Liver (tissue), 9 donors: ENCODE measurements around the gene ZBP1. TPM values are rescaled to one million over a fixed set of nuclear protein-coding genes. Genes with fewer than 3 reads are reported as not detected.
A peak's percentile ranks its signal among the peaks of the same experiment; 100 is the strongest.

Experiments used
- DNase-seq: peaks from one replicate; pipeline ENCODE4 v3.0.0-alpha.2; 2017; ENCODE audit warnings: low spot score
- H3K27ac ChIP-seq, 2 donors: one replicate each; pipeline ENCODE4 v1.7.0; 2013; ENCODE audit warnings: inconsistent platforms in 2 of 2, low read length in 2 of 2, control low read depth in 1 of 2, low read depth in 1 of 2, mild to moderate bottlenecking in 1 of 2
- H3K27me3 ChIP-seq, 4 donors: one replicate each; pipeline versions ENCODE4 v1.6.1 to v1.7.0; 2013; ENCODE audit warnings: low read length in 3 of 4, inconsistent platforms in 1 of 4, mild to moderate bottlenecking in 1 of 4, moderate library complexity in 1 of 4; ENCODE audit not compliant: control insufficient read depth in 4 of 4, insufficient read depth in 4 of 4
- H3K36me3 ChIP-seq, 4 donors: one replicate each; pipeline versions ENCODE4 v1.6.1 to v1.7.0; 2013; ENCODE audit warnings: low read length in 3 of 4, mild to moderate bottlenecking in 3 of 4, low read depth in 1 of 4, moderate library complexity in 1 of 4; ENCODE audit not compliant: control insufficient read depth in 4 of 4, insufficient read depth in 3 of 4
- H3K4me1 ChIP-seq, 4 donors: one replicate each; pipeline versions ENCODE4 v1.6.1 to v1.7.0; 2013; ENCODE audit warnings: low read length in 3 of 4, mild to moderate bottlenecking in 3 of 4, moderate library complexity in 1 of 4; ENCODE audit not compliant: control insufficient read depth in 4 of 4, insufficient read depth in 4 of 4
- H3K4me3 ChIP-seq, 3 donors: one replicate each; pipeline versions ENCODE4 v1.6.1 to v1.7.0; 2013; ENCODE audit warnings: low read length in 3 of 3, control low read depth in 1 of 3, low read depth in 1 of 3, mild to moderate bottlenecking in 1 of 3
- H3K9ac ChIP-seq, 2 donors: one replicate each; pipeline ENCODE4 v1.7.0; 2013; ENCODE audit warnings: low read length in 2 of 2, mild to moderate bottlenecking in 2 of 2, moderate library complexity in 2 of 2, control low read depth in 1 of 2, low read depth in 1 of 2
- H3K9me3 ChIP-seq, 4 donors: one replicate each; pipeline versions ENCODE4 v1.6.1 to v1.7.0; 2013; ENCODE audit warnings: low read length in 3 of 4; ENCODE audit not compliant: control insufficient read depth in 4 of 4
- ATF3 ChIP-seq: IDR thresholded peaks from 2 replicates; pipeline ENCODE4 v1.6.1; 2016; ENCODE audit warnings: antibody characterized with exemption
- EGR1 ChIP-seq, 2 donors: IDR thresholded peaks; 2 replicates each; pipeline ENCODE4 v1.6.1; 2016 to 2018; ENCODE audit warnings: antibody characterized with exemption in 2 of 2, low read depth in 2 of 2
- FOXA1 ChIP-seq: IDR thresholded peaks from 2 replicates; pipeline ENCODE4 v1.6.1; 2016; ENCODE audit warnings: antibody characterized with exemption
- FOXA2 ChIP-seq: IDR thresholded peaks from 2 replicates; pipeline ENCODE4 v1.6.1; 2016; ENCODE audit warnings: antibody characterized with exemption
- GABPA ChIP-seq, 2 donors: IDR thresholded peaks in 1 of 2; conservative IDR thresholded peaks in 1 of 2; 2 replicates each; pipeline ENCODE4 v1.6.1; 2016; ENCODE audit warnings: antibody characterized with exemption in 2 of 2, mild to moderate bottlenecking in 1 of 2, moderate library complexity in 1 of 2
- HNF4A ChIP-seq, 2 donors: conservative IDR thresholded peaks; 2 replicates each; pipeline ENCODE4 v1.6.1; 2016; ENCODE audit warnings: antibody characterized with exemption in 2 of 2, mild to moderate bottlenecking in 2 of 2
- HNF4G ChIP-seq: IDR thresholded peaks from 2 replicates; pipeline ENCODE4 v1.6.1; 2016; ENCODE audit warnings: antibody characterized with exemption
- JUND ChIP-seq, 2 donors: IDR thresholded peaks; 2 replicates each; pipeline ENCODE4 v1.6.1; 2016; ENCODE audit warnings: antibody characterized with exemption in 2 of 2
- NR2F2 ChIP-seq: IDR thresholded peaks from 2 replicates; pipeline ENCODE4 v1.6.1; 2016; ENCODE audit warnings: antibody characterized with exemption
- RAD21 ChIP-seq, 2 donors: IDR thresholded peaks; 2 replicates each; pipeline ENCODE4 v1.6.1; 2016; ENCODE audit warnings: antibody characterized with exemption in 2 of 2, mild to moderate bottlenecking in 2 of 2
- RXRA ChIP-seq, 2 donors: IDR thresholded peaks; 2 replicates each; pipeline ENCODE4 v1.6.1; 2017 to 2018; ENCODE audit warnings: antibody characterized with exemption in 2 of 2, mild to moderate bottlenecking in 1 of 2
- SP1 ChIP-seq: IDR thresholded peaks from 2 replicates; pipeline ENCODE4 v1.6.1; 2018; ENCODE audit warnings: antibody characterized with exemption, mild to moderate bottlenecking
- TAF1 ChIP-seq: conservative IDR thresholded peaks from 2 replicates; pipeline ENCODE4 v1.6.1; 2016; ENCODE audit warnings: antibody characterized with exemption, mild to moderate bottlenecking
- YY1 ChIP-seq: IDR thresholded peaks from 2 replicates; pipeline ENCODE4 v1.6.1; 2016; ENCODE audit warnings: antibody characterized with exemption, mild to moderate bottlenecking
- ZBTB33 ChIP-seq: IDR thresholded peaks from 2 replicates; pipeline ENCODE4 v1.6.1; 2016; ENCODE audit warnings: antibody characterized with exemption
- WGBS: extraction: QIAGEN DNeasy Blood & Tissue Kit; methylation state at CpG from one replicate; pipeline ENCODE4 v1.1.7; 2013; 5-methylcytosine and 5-hydroxymethylcytosine counted together
- polyA plus RNA-seq, 2 donors: library from polyadenylated mRNA; stranded (reverse) in 1 of 2; unstranded in 1 of 2; fragments of 200-250 nt in 1 of 2; fragments of >200 nt in 1 of 2; fragmentation: Nextera tagmentation in 1 of 2; extraction: Ambion mirVana in 1 of 2; gene quantifications; one replicate each; pipeline versions ENCODE4 v1.2.1 to v1.2.3, GENCODE V29; 2013 to 2015
- total RNA-seq, 2 donors: library from RNA; depleted of rRNA; stranded (reverse); fragments of >200 nt; gene quantifications; one replicate each; pipeline ENCODE4 v1.2.3, GENCODE V29; 2014
- TF ChIP-seq, protein P1 (sequence below): IDR thresholded peaks from 2 replicates; pipeline ENCODE4 v1.6.1; 2016; ENCODE audit warnings: antibody characterized with exemption, mild to moderate bottlenecking
- TF ChIP-seq, protein P2 (sequence below): IDR thresholded peaks from 2 replicates; pipeline ENCODE4 v1.6.1; 2016; ENCODE audit warnings: antibody characterized with exemption
- TF ChIP-seq, protein P3 (sequence below): fragments of 150-350 bp; IDR thresholded peaks from 2 replicates; pipeline ENCODE4 v1.5.1; 2017; ENCODE audit warnings: improper control_type of control experiment, low read depth, low read length; ENCODE audit not compliant: missing input control
- donor health status: healthy.
- donor health status: healthy.
- donor health status: healthy.
- donor health status: healthy.
- donor health status: healthy.

Gene ZBP1
- total and polyA plus RNA-seq, 4 donors, result 0.06 to 0.42 (median 0.13) TPM

DNA sequence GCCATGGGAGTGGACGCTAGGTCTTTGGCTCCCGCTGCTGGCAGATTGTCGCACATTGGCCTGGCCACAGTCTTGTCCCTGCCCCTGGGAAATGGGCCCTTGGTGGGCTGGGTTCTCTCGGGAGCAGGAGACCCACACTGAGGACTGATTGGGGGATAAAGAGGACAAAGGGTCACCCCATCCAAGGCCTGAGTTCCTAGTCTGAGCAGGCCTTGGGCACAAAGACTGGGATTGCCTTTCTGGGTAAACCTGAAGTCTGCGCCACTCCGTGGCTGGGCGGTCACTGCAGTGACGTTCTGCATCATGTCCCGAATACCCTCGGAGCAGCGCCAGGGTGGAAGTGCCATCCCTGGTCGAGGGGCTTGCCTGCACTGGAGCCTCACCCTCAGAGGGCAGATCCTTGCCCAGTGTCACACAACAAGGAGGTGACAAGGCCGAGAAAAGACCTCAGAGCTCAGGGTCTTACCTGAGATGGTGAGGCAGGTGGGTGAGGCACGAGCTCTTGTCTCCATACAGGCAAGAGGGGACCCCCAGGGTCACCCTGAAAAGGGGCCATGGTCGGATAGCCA lies 36.1 kb upstream of the ZBP1 start:
- no peaks in the 10 kb centered on the region for H3K36me3 ChIP-seq
- H3K4me3 ChIP-seq, result no peak overlapping the region
- no peaks in the 10 kb centered on the region for H3K9me3 ChIP-seq
- peak; percentile 30 for DNase-seq
- H3K27me3 ChIP-seq, result no peaks in the 10 kb centered on the region
- 79% methylated on average over 15 of the region's 15 CpGs for WGBS
- no peaks in the 10 kb centered on the region for H3K4me1 ChIP-seq
- TF ChIP-seq TAF1 (no peak), FOXA1 (no peak), FOXA2 (no peak), RXRA (IDR thresholded peaks at IDR 0.05) (no peak), ATF3 (no peak), EGR1 (IDR thresholded peaks at IDR 0.05; ENCODE audit: low read depth in 2 of 2) (no peak), YY1 (no peak), HNF4G (no peak), RAD21 (IDR thresholded peaks at IDR 0.05) (no peak), SP1 (no peak), GABPA (IDR thresholded peaks at IDR 0.05 in 1 of 2, conservative IDR thresholded peaks at IDR 0.05 in 1 of 2) (no peak), JUND (IDR thresholded peaks at IDR 0.05) (no peak), NR2F2 (no peak), ZBTB33 (no peak), HNF4A (conservative IDR thresholded peaks at IDR 0.05) (no peak)
- TF ChIP-seq, protein P1, sequence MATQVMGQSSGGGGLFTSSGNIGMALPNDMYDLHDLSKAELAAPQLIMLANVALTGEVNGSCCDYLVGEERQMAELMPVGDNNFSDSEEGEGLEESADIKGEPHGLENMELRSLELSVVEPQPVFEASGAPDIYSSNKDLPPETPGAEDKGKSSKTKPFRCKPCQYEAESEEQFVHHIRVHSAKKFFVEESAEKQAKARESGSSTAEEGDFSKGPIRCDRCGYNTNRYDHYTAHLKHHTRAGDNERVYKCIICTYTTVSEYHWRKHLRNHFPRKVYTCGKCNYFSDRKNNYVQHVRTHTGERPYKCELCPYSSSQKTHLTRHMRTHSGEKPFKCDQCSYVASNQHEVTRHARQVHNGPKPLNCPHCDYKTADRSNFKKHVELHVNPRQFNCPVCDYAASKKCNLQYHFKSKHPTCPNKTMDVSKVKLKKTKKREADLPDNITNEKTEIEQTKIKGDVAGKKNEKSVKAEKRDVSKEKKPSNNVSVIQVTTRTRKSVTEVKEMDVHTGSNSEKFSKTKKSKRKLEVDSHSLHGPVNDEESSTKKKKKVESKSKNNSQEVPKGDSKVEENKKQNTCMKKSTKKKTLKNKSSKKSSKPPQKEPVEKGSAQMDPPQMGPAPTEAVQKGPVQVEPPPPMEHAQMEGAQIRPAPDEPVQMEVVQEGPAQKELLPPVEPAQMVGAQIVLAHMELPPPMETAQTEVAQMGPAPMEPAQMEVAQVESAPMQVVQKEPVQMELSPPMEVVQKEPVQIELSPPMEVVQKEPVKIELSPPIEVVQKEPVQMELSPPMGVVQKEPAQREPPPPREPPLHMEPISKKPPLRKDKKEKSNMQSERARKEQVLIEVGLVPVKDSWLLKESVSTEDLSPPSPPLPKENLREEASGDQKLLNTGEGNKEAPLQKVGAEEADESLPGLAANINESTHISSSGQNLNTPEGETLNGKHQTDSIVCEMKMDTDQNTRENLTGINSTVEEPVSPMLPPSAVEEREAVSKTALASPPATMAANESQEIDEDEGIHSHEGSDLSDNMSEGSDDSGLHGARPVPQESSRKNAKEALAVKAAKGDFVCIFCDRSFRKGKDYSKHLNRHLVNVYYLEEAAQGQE, result no peak
- TF ChIP-seq, protein P2, sequence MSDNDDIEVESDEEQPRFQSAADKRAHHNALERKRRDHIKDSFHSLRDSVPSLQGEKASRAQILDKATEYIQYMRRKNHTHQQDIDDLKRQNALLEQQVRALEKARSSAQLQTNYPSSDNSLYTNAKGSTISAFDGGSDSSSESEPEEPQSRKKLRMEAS, result no peak
- TF ChIP-seq, protein P3, sequence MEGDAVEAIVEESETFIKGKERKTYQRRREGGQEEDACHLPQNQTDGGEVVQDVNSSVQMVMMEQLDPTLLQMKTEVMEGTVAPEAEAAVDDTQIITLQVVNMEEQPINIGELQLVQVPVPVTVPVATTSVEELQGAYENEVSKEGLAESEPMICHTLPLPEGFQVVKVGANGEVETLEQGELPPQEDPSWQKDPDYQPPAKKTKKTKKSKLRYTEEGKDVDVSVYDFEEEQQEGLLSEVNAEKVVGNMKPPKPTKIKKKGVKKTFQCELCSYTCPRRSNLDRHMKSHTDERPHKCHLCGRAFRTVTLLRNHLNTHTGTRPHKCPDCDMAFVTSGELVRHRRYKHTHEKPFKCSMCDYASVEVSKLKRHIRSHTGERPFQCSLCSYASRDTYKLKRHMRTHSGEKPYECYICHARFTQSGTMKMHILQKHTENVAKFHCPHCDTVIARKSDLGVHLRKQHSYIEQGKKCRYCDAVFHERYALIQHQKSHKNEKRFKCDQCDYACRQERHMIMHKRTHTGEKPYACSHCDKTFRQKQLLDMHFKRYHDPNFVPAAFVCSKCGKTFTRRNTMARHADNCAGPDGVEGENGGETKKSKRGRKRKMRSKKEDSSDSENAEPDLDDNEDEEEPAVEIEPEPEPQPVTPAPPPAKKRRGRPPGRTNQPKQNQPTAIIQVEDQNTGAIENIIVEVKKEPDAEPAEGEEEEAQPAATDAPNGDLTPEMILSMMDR, result no peak
- H3K9ac ChIP-seq, result no peak overlapping the region
- H3K27ac ChIP-seq, result no peak overlapping the region
